ENCODE results near the gene ANO10.

GRCh38 chr3:43340403-43340802 is 281.4 kb downstream of the ANO10 start:
- no peak for TF ChIP-seq CTCF (IDR thresholded peaks at IDR 0.05; ENCODE audit: insufficient read depth, low read depth, low read length)
- TF ChIP-seq EZH2 (IDR thresholded peaks at IDR 0.05; ENCODE audit: insufficient read depth, low read length): no peak
